ENCODE measurements around the gene FAM193A.
A peak's percentile ranks its signal among the peaks of the same experiment; 100 is the strongest.
"Not testable (repeated sequence)": the region's sequence is repeated elsewhere in the genome, so short reads cannot be mapped to it uniquely, and the experiment has no call there.

The FAM193A gene

DNA sequence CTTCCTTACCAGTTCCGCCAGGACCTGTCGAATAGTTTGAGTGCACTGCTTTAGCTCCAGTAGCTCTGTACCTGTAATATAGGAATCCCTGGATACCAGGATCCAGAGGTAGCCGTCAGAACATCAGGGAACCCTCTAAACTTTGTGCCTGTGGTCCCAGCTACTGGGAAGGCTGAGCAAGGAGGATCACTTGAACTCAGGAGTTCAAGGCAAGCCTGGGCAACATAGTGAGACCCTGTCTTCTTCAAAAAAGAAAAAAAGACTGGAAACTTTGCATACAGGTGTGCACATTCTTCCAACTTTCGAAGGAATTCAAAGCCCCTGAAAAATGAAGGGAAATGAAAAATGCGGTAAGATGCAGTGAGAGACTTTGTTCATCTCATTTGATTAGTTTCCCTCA is 32.6 kb upstream of the FAM193A start:
- no peak for DNase-seq
- TF ChIP-seq GATA1 (IDR thresholded peaks at IDR 0.05; ENCODE audit: low read depth, low read length) = no peak
- TF ChIP-seq POLR2A (IDR thresholded peaks at IDR 0.05; ENCODE audit: low read length) = no peak

- no peak for DNase-seq
- TF ChIP-seq GATA1 (IDR thresholded peaks at IDR 0.05; ENCODE audit: low read depth, low read length) = no peak
- TF ChIP-seq POLR2A (IDR thresholded peaks at IDR 0.05; ENCODE audit: low read length) = no peak
Measured at GRCh38 chr4:2507259-2507658, 29.2 kb upstream of the FAM193A start.

GRCh38 chr4:2507855-2508254 is 28.6 kb upstream of the FAM193A start:
- TF ChIP-seq POLR2A (IDR thresholded peaks at IDR 0.05; ENCODE audit: low read length) (no peak), GATA1 (IDR thresholded peaks at IDR 0.05; ENCODE audit: low read depth, low read length) (no peak)
- DNase-seq = no peak

DNA sequence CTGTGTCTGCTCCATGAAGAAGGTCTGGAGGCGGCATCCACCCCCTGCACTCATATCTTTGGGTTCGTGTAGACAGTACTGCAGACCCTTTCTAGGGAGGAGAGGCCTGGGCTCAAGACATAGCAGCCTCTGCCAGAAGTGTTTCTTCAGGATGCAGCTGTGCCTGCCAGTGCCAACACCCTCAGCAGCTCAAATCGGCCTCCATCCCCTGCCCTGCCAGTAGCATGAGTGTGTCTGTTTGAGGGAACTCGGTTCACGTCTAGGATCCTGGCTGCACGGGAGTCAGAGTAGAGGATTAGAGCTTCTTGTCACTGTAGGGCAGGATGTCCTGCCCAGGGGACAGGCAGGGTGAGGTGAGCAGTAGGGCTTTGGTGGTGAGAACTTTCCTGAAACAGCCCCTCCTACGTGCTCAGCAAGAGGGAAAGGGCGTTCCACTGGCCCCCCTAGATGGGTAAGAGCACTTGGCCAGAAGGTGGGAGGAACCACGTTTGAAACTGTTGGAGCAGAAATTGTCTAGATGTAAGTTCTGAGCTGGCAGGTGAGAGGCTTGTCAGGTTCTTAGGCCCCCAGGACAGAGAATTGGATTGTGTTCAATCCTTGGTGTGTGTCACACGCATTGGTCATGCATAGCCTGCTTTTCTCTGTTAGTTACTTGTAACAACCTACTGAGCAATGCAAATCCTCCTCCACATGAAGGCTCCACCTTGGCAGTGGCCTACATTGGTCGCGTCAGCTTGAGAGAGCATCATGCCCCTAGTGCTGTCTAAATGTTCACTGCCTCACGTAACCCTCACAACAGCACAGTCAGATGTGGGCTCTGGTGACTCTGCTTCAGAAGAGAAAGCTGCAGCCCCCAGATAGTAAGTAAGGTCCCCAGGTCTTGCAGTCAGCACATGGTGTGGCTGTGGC is 25.8 kb upstream of the FAM193A start:
- DNase-seq = no peak
- no peak for TF ChIP-seq GATA1 (IDR thresholded peaks at IDR 0.05; ENCODE audit: low read depth, low read length)
- no peak for TF ChIP-seq POLR2A (IDR thresholded peaks at IDR 0.05; ENCODE audit: low read length)

GRCh38 chr4:2511645-2512131 is 24.8 kb upstream of the FAM193A start:
- no peak for DNase-seq
- TF ChIP-seq GATA1 (IDR thresholded peaks at IDR 0.05; ENCODE audit: low read depth, low read length) (no peak), POLR2A (IDR thresholded peaks at IDR 0.05; ENCODE audit: low read length) (no peak)

DNA sequence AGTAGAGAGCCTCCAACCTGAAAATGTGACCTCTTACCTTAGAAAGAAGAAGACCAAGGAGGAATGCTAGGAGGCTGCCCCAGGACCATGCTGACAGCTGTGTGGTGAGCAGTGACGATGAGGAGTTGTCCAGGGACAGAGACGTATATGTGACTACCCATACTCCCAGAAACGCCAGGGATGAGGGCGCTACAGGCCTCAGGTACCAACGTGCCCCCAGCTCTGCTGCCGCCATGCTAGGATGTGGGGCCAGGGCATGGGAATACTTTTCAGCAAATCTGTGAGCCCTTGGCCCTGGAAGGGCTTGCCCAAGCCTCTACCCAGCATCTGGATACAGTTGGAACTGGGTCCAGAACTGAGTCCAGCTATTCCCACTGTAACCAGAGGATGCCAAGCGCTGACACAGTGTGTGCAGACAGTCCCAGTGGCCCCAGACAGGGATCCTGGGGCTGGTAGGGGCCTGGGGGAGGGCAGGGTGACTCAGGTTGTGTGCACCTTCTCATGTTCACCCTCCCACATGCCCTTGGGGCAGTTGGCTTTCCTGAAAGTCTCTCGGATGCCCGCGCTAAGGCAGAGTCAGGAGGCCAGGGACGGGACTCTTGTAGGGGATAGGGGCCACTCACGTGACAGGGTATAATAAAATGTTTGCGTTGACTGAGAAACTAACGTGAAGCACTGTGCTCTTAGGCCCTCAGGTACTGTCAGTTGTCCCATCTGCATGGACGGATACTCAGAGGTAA is 23.9 kb upstream of the FAM193A start:
- no peak for DNase-seq
- no peak for TF ChIP-seq POLR2A (IDR thresholded peaks at IDR 0.05; ENCODE audit: low read length)
- TF ChIP-seq GATA1 (IDR thresholded peaks at IDR 0.05; ENCODE audit: low read depth, low read length) = no peak

GRCh38 chr4:2514193-2514592 is 22.3 kb upstream of the FAM193A start:
- not testable (repeated sequence) for DNase-seq

- DNase-seq = not testable (repeated sequence)
Measured at GRCh38 chr4:2514944-2515343, 21.5 kb upstream of the FAM193A start.

GRCh38 chr4:2515830-2516550 is 20.5 kb upstream of the FAM193A start:
- no peak for DNase-seq
- TF ChIP-seq POLR2A (IDR thresholded peaks at IDR 0.05; ENCODE audit: low read length) (no peak), GATA1 (IDR thresholded peaks at IDR 0.05; ENCODE audit: low read depth, low read length) (no peak)

DNA sequence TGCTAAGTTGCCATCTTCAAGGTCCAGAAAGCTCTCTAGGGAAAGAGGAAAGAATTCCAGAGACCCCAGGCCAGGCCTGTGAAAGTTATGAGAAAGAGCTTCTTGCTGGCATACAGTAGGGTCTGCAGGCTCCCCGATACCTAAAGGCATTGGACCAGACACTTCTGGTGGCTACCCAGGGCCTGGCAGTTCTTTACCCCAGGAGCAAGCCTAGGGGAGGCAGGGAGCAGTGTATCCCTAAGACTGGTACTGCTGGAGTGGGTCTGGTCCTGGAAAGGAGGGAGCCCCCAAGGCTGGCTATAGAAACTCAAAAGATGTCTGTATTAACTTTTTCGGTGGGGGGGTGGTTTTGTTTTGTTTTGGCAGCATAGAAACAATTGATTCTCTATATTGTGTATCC is 19.8 kb upstream of the FAM193A start:
- TF ChIP-seq GATA1 (IDR thresholded peaks at IDR 0.05; ENCODE audit: low read depth, low read length) (no peak), POLR2A (IDR thresholded peaks at IDR 0.05; ENCODE audit: low read length) (no peak)
- DNase-seq = no peak

DNA sequence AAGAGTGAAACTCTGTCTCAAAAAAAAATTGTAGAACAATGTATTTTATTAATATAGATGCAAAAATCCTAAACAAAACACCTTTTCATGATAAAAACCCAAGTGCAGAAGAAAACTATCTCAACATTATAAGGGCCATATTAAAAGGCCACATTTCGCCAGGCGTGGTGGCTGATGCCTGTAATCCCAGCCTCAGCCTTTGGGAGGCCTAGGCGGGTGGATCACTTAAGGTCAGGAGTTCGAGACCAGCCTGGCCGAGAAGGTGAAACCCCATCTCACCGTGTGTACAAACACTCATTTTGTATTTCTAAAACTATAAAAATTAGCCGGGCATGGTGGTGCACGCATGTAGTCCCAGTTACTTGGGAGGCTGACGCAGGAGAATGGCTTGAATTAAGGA is 9.9 kb upstream of the FAM193A start:
- DNase-seq = peak in 1 of 2 experiments; percentile 14
- no peak for TF ChIP-seq GATA1 (IDR thresholded peaks at IDR 0.05; ENCODE audit: low read depth, low read length)

DNA sequence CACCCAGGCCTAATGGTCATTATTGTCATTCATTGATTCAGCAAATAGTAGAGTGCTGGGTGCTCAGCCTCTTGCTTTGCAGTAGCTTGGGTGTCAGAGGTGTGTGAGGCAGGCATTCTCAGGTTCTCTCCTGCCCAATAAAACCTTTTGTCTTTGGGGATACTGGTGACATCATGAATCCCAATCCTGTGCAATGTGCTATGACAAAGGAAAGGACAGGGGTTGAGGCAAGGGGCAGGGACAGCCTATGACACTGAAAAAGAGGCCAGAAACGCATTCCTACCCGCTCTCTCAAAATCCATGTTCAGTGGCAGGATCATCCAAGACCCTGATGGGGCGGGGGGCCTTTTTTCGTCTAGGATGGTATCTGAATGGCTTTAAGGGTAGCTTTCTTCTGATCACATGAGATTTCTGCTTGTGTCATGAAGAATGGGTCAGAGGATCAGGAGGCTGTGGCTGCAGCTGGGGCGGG is 1.5 kb upstream of the FAM193A start:
- TF ChIP-seq POLR2A (IDR thresholded peaks at IDR 0.05; ENCODE audit: low read length) = no peak
- TF ChIP-seq GATA1 (IDR thresholded peaks at IDR 0.05; ENCODE audit: low read depth, low read length) = no peak
- no peak for DNase-seq

GRCh38 chr4:2535376-2536192 is 863 bp upstream of the FAM193A start:
- TF ChIP-seq GATA1 (IDR thresholded peaks at IDR 0.05; ENCODE audit: low read depth, low read length) = no peak
- no peak for TF ChIP-seq POLR2A (IDR thresholded peaks at IDR 0.05; ENCODE audit: low read length)
- peak; percentile 55 to 63 for DNase-seq

Data from erythroblast (primary cell).